ENCODE results near the gene CACNB4. TPM values are rescaled to one million over a fixed set of nuclear protein-coding genes. Genes with fewer than 3 reads are reported as not detected.

CACNB4 gene
- total and polyA plus RNA-seq, 2 of the 4 experiments (the other 2 are of a cell fraction): 0.12 to 0.36 TPM

- H3K4me2 ChIP-seq (ENCODE audit: low read depth, low read length): no peak overlapping the region
- ChIA-PET POLR2A (ENCODE audit: unreplicated experiment) (no interaction called here), CTCF (no interaction called here)
- intact Hi-C loops (cut with micrococcal nuclease): no loop called here
- H3K36me3 ChIP-seq (ENCODE audit: control insufficient read depth, insufficient read depth, low read length): no peaks in the 10 kb centered on the region
- no peak overlapping the region for H4K91ac ChIP-seq (ENCODE audit: insufficient read depth, low read depth, low read length)
- no peak overlapping the region for H4K5ac ChIP-seq (ENCODE audit: low read depth, low read length)
- H2BK20ac ChIP-seq (ENCODE audit: low read depth, low read length): no peak overlapping the region
- H3K27ac ChIP-seq (ENCODE audit: insufficient read depth, low read length): no peak overlapping the region
- no peak overlapping the region for H3K4ac ChIP-seq (ENCODE audit: low read depth, low read length)
- in situ Hi-C loops (cut with MboI; ENCODE audit: low sequenced_read_pairs): no loop called here
- no peak overlapping the region for H2AFZ ChIP-seq (replicated peaks; ENCODE audit: low read length, poor library complexity)
- dilution Hi-C loops (cut with HindIII; ENCODE audit: low sequenced_read_pairs, unreplicated experiment): no loop called here
- BruUV-seq (replicated peaks): no TSS peak
- no peaks in the 10 kb centered on the region for H3K79me1 ChIP-seq (ENCODE audit: low read depth in 1 of 2, low read length in 2 of 2)
- H3K14ac ChIP-seq (replicated peaks; ENCODE audit: low read depth, low read length): no peak overlapping the region
- no CpG with 5 or more reads among the region's 3 CpGs for WGBS, 2 experiments (ENCODE audit: extremely low coverage in 2 of 2, insufficient read length in 1 of 2)
- no peak overlapping the region for H2AK9ac ChIP-seq (replicated peaks; ENCODE audit: low read depth, low read length, poor library complexity)
- H3K9me1 ChIP-seq (ENCODE audit: insufficient read depth, low read length): no peaks in the 10 kb centered on the region
- H2BK15ac ChIP-seq (ENCODE audit: low read depth, low read length): no peak overlapping the region
- no peak overlapping the region; the same call in 1 of the 2 replicates for H3K23ac ChIP-seq (ENCODE audit: low read depth, low read length)
- H2BK120ac ChIP-seq (ENCODE audit: low read depth, low read length): no peak overlapping the region
- no peak overlapping the region for H3K18ac ChIP-seq (ENCODE audit: low read depth, low read length)
- H3K9ac ChIP-seq (ENCODE audit: low read depth, low read length): no peak overlapping the region
- TF ChIP-seq FOS (IDR thresholded peaks at IDR 0.05; ENCODE audit: low read depth, low read length) (no peak), RAD21 (IDR thresholded peaks at IDR 0.05; ENCODE audit: low read length) (no peak), USF2 (IDR thresholded peaks at IDR 0.05; ENCODE audit: low read depth, low read length) (no peak), MXI1 (IDR thresholded peaks at IDR 0.05; ENCODE audit: borderline replicate concordance, low read depth, low read length) (no peak), MAFK (IDR thresholded peaks at IDR 0.05; ENCODE audit: low read depth, low read length) (no peak), POLR2A (IDR thresholded peaks at IDR 0.05; ENCODE audit: low read depth, low read length) (no peak), MAZ (IDR thresholded peaks at IDR 0.05; ENCODE audit: borderline replicate concordance, low read depth, low read length) (no peak), RCOR1 (IDR thresholded peaks at IDR 0.05; ENCODE audit: insufficient replicate concordance, low read length) (no peak), CHD1 (IDR thresholded peaks at IDR 0.05; ENCODE audit: low read depth, low read length) (no peak), SMC3 (IDR thresholded peaks at IDR 0.05; ENCODE audit: low read depth, low read length) (no peak), NFE2L2 (IDR thresholded peaks at IDR 0.05; ENCODE audit: low read depth, low read length) (no peak), ELK1 (IDR thresholded peaks at IDR 0.05; ENCODE audit: borderline replicate concordance, low read depth, low read length) (no peak), RFX5 (IDR thresholded peaks at IDR 0.05; ENCODE audit: low read depth, low read length) (no peak), CTCF (conservative IDR thresholded peaks at IDR 0.05; ENCODE audit: low read depth, low read length) (no peak), BHLHE40 (IDR thresholded peaks at IDR 0.05; ENCODE audit: low read depth, low read length) (no peak), CEBPB (IDR thresholded peaks at IDR 0.05; ENCODE audit: low read depth, low read length) (no peak)
- H3K9me3 ChIP-seq (ENCODE audit: control insufficient read depth, insufficient read depth, low read length): no peaks in the 10 kb centered on the region
- no peak overlapping the region for H3K56ac ChIP-seq (ENCODE audit: extremely low read depth, insufficient read depth, low read length)
- DNase-seq (no peak), ATAC-seq (ENCODE audit: low read depth) (no peak)
- no peak overlapping the region for H2AK5ac ChIP-seq (ENCODE audit: low read depth, low read length)
- no peak overlapping the region for H3K4me3 ChIP-seq (ENCODE audit: insufficient read depth, low read depth, low read length)
- H4K8ac ChIP-seq (ENCODE audit: low read depth in 2 of 2, low read length in 2 of 2): no peak overlapping the region
- H3K4me1 ChIP-seq (ENCODE audit: control insufficient read depth, insufficient read depth, low read length): no peaks in the 10 kb centered on the region
- peaks cover 2% of the 10 kb centered on the region; the same call in 1 of the 2 replicates for H3K27me3 ChIP-seq (ENCODE audit: control insufficient read depth, insufficient read depth, low read length)
- no peaks in the 10 kb centered on the region for H4K20me1 ChIP-seq (ENCODE audit: insufficient read depth, low read length)
- H2BK5ac ChIP-seq (ENCODE audit: low read depth, low read length, poor library complexity, severe bottlenecking): no peak overlapping the region
Measured at GRCh38 chr2:151979694-151980093, 119.2 kb downstream of the CACNB4 start.
